ENCODE results near the gene LENG1.

DNA sequence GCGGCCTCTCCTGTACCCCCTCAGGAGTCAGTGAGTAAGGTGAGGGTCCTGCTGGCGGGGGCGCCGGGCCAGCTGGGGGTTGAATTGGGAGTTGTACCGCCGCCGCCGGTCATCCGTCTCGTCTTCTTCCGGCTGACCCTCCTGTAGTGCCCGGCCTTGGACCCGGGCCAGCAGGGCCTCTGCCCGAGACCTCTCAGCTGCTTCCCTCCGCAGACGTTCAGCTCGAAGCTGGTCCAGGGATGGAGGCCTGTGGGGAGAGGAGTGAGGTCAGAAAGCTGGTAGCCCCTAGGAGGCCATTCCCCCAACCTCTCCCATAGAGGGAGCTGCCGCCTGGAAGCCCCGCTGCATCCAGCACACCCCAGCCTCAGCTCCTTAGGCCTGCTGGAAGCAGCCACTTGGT, 3.8 kb downstream of the LENG1 start:
- TF ChIP-seq, protein P1, sequence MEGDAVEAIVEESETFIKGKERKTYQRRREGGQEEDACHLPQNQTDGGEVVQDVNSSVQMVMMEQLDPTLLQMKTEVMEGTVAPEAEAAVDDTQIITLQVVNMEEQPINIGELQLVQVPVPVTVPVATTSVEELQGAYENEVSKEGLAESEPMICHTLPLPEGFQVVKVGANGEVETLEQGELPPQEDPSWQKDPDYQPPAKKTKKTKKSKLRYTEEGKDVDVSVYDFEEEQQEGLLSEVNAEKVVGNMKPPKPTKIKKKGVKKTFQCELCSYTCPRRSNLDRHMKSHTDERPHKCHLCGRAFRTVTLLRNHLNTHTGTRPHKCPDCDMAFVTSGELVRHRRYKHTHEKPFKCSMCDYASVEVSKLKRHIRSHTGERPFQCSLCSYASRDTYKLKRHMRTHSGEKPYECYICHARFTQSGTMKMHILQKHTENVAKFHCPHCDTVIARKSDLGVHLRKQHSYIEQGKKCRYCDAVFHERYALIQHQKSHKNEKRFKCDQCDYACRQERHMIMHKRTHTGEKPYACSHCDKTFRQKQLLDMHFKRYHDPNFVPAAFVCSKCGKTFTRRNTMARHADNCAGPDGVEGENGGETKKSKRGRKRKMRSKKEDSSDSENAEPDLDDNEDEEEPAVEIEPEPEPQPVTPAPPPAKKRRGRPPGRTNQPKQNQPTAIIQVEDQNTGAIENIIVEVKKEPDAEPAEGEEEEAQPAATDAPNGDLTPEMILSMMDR (IDR thresholded peaks at IDR 0.05): no peak
- TF ChIP-seq POLR2A (IDR thresholded peaks at IDR 0.05) (no peak), EP300 (IDR thresholded peaks at IDR 0.05) (no peak)
